PFSK-1 (cell line): ENCODE measurements around the gene FOXN1.

Experiments used
- FOXP2 ChIP-seq: optimal IDR thresholded peaks from 2 replicates; pipeline ENCODE3; 2011; ENCODE audit warnings: borderline replicate concordance, control low read depth, inconsistent platforms; ENCODE audit not compliant: insufficient read depth; ENCODE audit errors: extremely low read length, extremely low read depth
- POLR2AphosphoS5 ChIP-seq: IDR thresholded peaks from 2 replicates; pipeline ENCODE4 v1.6.1; 2012; ENCODE audit warnings: low read depth, mild to moderate bottlenecking, control low read depth, low read length, moderate library complexity
- REST ChIP-seq, 2 experiments: IDR thresholded peaks; 2 replicates each; pipeline versions ENCODE4 v1.6.1 to v1.8.0; 2011 to 2012; ENCODE audit warnings: low read depth in 2 of 2, low read length in 2 of 2, control low read depth in 1 of 2, inconsistent platforms in 1 of 2, mild to moderate bottlenecking in 1 of 2, moderate library complexity in 1 of 2; ENCODE audit not compliant: insufficient read depth in 1 of 2
- SIN3A ChIP-seq: IDR thresholded peaks from 2 replicates; pipeline ENCODE4 v1.6.1; 2012; ENCODE audit warnings: mild to moderate bottlenecking, low read length, moderate library complexity, borderline replicate concordance; ENCODE audit not compliant: insufficient read depth
- TAF1 ChIP-seq: IDR thresholded peaks from 2 replicates; pipeline ENCODE4 v1.6.1; 2012; ENCODE audit warnings: low read length, control low read depth, borderline replicate concordance; ENCODE audit not compliant: insufficient read depth

The FOXN1 gene

GRCh38 chr17:28503420-28503819, 2.7 kb upstream of the FOXN1 start:
- no peak for TF ChIP-seq POLR2AphosphoS5
- no peak for TF ChIP-seq REST (IDR thresholded peaks at IDR 0.05; ENCODE audit: insufficient read depth in 1 of 2, low read depth in 2 of 2, low read length in 2 of 2)

- TF ChIP-seq REST (IDR thresholded peaks at IDR 0.05; ENCODE audit: insufficient read depth in 1 of 2, low read depth in 2 of 2, low read length in 2 of 2) = no peak
- TF ChIP-seq POLR2AphosphoS5 = no peak
- no peak for TF ChIP-seq FOXP2
- TF ChIP-seq TAF1 = no peak
- TF ChIP-seq SIN3A = no peak
Measured at GRCh38 chr17:28506763-28507487, 777 bp downstream of the FOXN1 start.

- no peak for TF ChIP-seq POLR2AphosphoS5
- TF ChIP-seq FOXP2 = no peak
- no peak for TF ChIP-seq REST (IDR thresholded peaks at IDR 0.05; ENCODE audit: insufficient read depth in 1 of 2, low read depth in 2 of 2, low read length in 2 of 2)
- no peak for TF ChIP-seq TAF1
- no peak for TF ChIP-seq SIN3A
Measured at GRCh38 chr17:28507567-28508203, 1.5 kb downstream of the FOXN1 start.

GRCh38 chr17:28508211-28508724, 2.1 kb downstream of the FOXN1 start:
- no peak for TF ChIP-seq REST (IDR thresholded peaks at IDR 0.05; ENCODE audit: insufficient read depth in 1 of 2, low read depth in 2 of 2, low read length in 2 of 2)
- no peak for TF ChIP-seq TAF1
- no peak for TF ChIP-seq SIN3A
- no peak for TF ChIP-seq FOXP2
- TF ChIP-seq POLR2AphosphoS5 = no peak
